ENCODE results near the gene RLBP1. TPM values are rescaled to one million over a fixed set of nuclear protein-coding genes. Genes with fewer than 3 reads are reported as not detected.

RLBP1 gene
- total and polyA plus RNA-seq, 10 of the 15 experiments (the other 5 are each of a cell fraction or from before 2014, with no cell fraction given) = 0.06 TPM; not detected in 9

GRCh38 chr15:89243691-89244573 lies 22.6 kb upstream of the RLBP1 start, which contains the start of gene FANCI (continued):
- TF ChIP-seq MAX (IDR thresholded peaks at IDR 0.05; ENCODE audit: low read depth, low read length) (peak; percentile 92), BHLHE40 (IDR thresholded peaks at IDR 0.05; ENCODE audit: borderline replicate concordance in 1 of 2, low read depth in 2 of 2, low read length in 1 of 2) (peak; percentile 94 to 96), BCL3 (IDR thresholded peaks at IDR 0.05; ENCODE audit: borderline replicate concordance, insufficient read depth, low read depth, low read length, poor library complexity, severe bottlenecking) (no peak), RB1 (IDR thresholded peaks at IDR 0.05; ENCODE audit: borderline replicate concordance) (peak; percentile 65; the same call in 1 of the 2 replicates), FOXM1 (IDR thresholded peaks at IDR 0.05; ENCODE audit: low read depth, low read length) (peak; percentile 57; the same call in 1 of the 2 replicates), NBN (IDR thresholded peaks at IDR 0.05) (peak; percentile 64; the same call in 1 of the 2 replicates), EP300 (IDR thresholded peaks at IDR 0.05; ENCODE audit: borderline replicate concordance in 1 of 2, control insufficient read depth in 1 of 2, low read depth in 2 of 2, low read length in 2 of 2) (no peak)
